Spinal cord (tissue), 10 donors: Measurements from ENCODE around the gene GOT2. TPM values are rescaled to one million over a fixed set of nuclear protein-coding genes. Genes with fewer than 3 reads are reported as not detected.
"Not testable (repeated sequence)": the region's sequence is repeated elsewhere in the genome, so short reads cannot be mapped to it uniquely, and the experiment has no call there.

ENCODE experiments used
- DNase-seq, 6 donors: peaks; one replicate each; pipeline versions ENCODE4 v3.0.0 to v3.0.0-alpha.2; 2013 to 2015; ENCODE audit warnings: low spot score in 6 of 6, low read depth in 4 of 6
- H3K27ac ChIP-seq: one replicate; pipeline ENCODE4 v1.5.1; 2013; ENCODE audit warnings: low read depth, low read length, control low read depth
- H3K27me3 ChIP-seq: one replicate; pipeline ENCODE4 v1.6.1; 2013; ENCODE audit warnings: low read length; ENCODE audit not compliant: control insufficient read depth, insufficient read depth
- H3K36me3 ChIP-seq: one replicate; pipeline ENCODE4 v1.6.1; 2013; ENCODE audit warnings: low read length; ENCODE audit not compliant: control insufficient read depth, insufficient read depth
- H3K4me1 ChIP-seq: one replicate; pipeline ENCODE4 v1.6.1; 2013; ENCODE audit warnings: low read length; ENCODE audit not compliant: control insufficient read depth, insufficient read depth
- H3K4me3 ChIP-seq: one replicate; pipeline ENCODE4 v1.5.1; 2013; ENCODE audit warnings: low read depth, low read length, control low read depth
- H3K9me3 ChIP-seq: one replicate; pipeline ENCODE4 v1.6.1; 2013; ENCODE audit warnings: low read length; ENCODE audit not compliant: control insufficient read depth, insufficient read depth
- WGBS: methylation state at CpG from one replicate; pipeline ENCODE4 v1.1.5; 2013; ENCODE audit warnings: missing lambda C conversion rate; ENCODE audit not compliant: insufficient coverage; 5-methylcytosine and 5-hydroxymethylcytosine counted together
- long read RNA-seq, 4 donors: transcript quantifications; one replicate each; lab custom pipeline, GENCODE V29; 2026
- polyA plus RNA-seq, 2 donors: library from polyadenylated mRNA; unstranded; fragments of 120-200 nt; gene quantifications; one replicate each; pipeline ENCODE4 v1.2.1, GENCODE V29; 2013; ENCODE audit not compliant: insufficient read length in 2 of 2
- total RNA-seq, 2 donors: library from RNA; depleted of rRNA in 1 of 2; stranded (reverse); fragments of 120-200 nt in 1 of 2; fragments of >200 nt in 1 of 2; gene quantifications; one replicate each; pipeline versions ENCODE4 v1.2.3 to v1.2.4, GENCODE V29; 2013 to 2014
- donor health status: healthy.

Gene GOT2
- total RNA-seq (10 to 100 TPM; 58.1 to 88.6 TPM), polyA plus RNA-seq (100 to 1,000 TPM; 127 to 135 TPM)
- long read RNA-seq, donor 1, transcript GOT2-201 (10 exons, 2,462 nt): major isoform, 36 of 37 reads
- long read RNA-seq, donor 1, partial matches to known transcripts: 0 of 37 reads
- long read RNA-seq, donor 1, other reads (novel, unspliced or antisense): 0 of 37 reads
- long read RNA-seq, donor 2, transcript GOT2-201 (10 exons, 2,462 nt): major isoform, 8 of 21 reads
- long read RNA-seq, donor 2, partial matches to known transcripts: 13 of 21 reads
- long read RNA-seq, donor 2, other reads (novel, unspliced or antisense): 0 of 21 reads
- long read RNA-seq, donor 3, transcript GOT2-201 (10 exons, 2,462 nt): major isoform, 12 of 19 reads
- long read RNA-seq, donor 3, partial matches to known transcripts: 5 of 19 reads
- long read RNA-seq, donor 3, other reads (novel, unspliced or antisense): 0 of 19 reads
- long read RNA-seq, donor 4, transcript GOT2-201 (10 exons, 2,462 nt): major isoform, 15 of 16 reads
- long read RNA-seq, donor 4, partial matches to known transcripts: 0 of 16 reads
- long read RNA-seq, donor 4, other reads (novel, unspliced or antisense): 0 of 16 reads

GRCh38 chr16:58733671-58734458 is at the start of gene GOT2:
TSS of gene GOT2 (minus strand) at chr16:58734316. CDS start at chr16:58734228, 88 bp downstream.
- Histone ChIP-seq H3K36me3 (no peaks in the 10 kb centered on the region), H3K27ac (peak within 1 kb of the TSS; percentile 47), H3K4me3 (peak within 1 kb of the TSS; percentile 74), H3K27me3 (no peaks in the 10 kb centered on the region), H3K9me3 (no peaks in the 10 kb centered on the region), H3K4me1 (peaks cover 14% of the 10 kb centered on the region)
- under 1% methylated on average over 68 of the region's 68 CpGs for WGBS
- DNase-seq: peak; percentile 53 to 94 (median 71)

GRCh38 chr16:58779291-58779690 is 45.2 kb upstream of the GOT2 start:
- H3K27ac ChIP-seq, H3K9me3 ChIP-seq, DNase-seq, H3K4me3 ChIP-seq, H3K36me3 ChIP-seq, H3K4me1 ChIP-seq, H3K27me3 ChIP-seq: not testable (repeated sequence)
- no CpG with 5 or more reads among the region's 1 CpG for WGBS

- Histone ChIP-seq H3K4me3 (no peak overlapping the region), H3K36me3 (no peaks in the 10 kb centered on the region), H3K4me1 (no peaks in the 10 kb centered on the region), H3K27me3 (no peaks in the 10 kb centered on the region), H3K9me3 (no peaks in the 10 kb centered on the region), H3K27ac (no peak overlapping the region)
- no peak for DNase-seq
Observed at GRCh38 chr16:58773870-58774269, 39.8 kb upstream of the GOT2 start.

GRCh38 chr16:58768145-58768544 is 34.0 kb upstream of the GOT2 start:
- no peaks in the 10 kb centered on the region for H3K27me3 ChIP-seq
- H3K4me3 ChIP-seq: no peak overlapping the region
- 90% methylated on average over 2 of the region's 2 CpGs for WGBS
- no peak for DNase-seq
- no peaks in the 10 kb centered on the region for H3K36me3 ChIP-seq
- H3K4me1 ChIP-seq: no peaks in the 10 kb centered on the region
- H3K9me3 ChIP-seq: no peaks in the 10 kb centered on the region
- H3K27ac ChIP-seq: no peak overlapping the region

GRCh38 chr16:58767581-58767980 is 33.5 kb upstream of the GOT2 start:
- H3K9me3 ChIP-seq: no peaks in the 10 kb centered on the region
- 100% methylated on average over 1 of the region's 2 CpGs for WGBS
- no peaks in the 10 kb centered on the region for H3K27me3 ChIP-seq
- no peak overlapping the region for H3K4me3 ChIP-seq
- H3K4me1 ChIP-seq: no peaks in the 10 kb centered on the region
- peak in 1 of 6 donors; percentile 66 for DNase-seq
- H3K36me3 ChIP-seq: no peaks in the 10 kb centered on the region
- H3K27ac ChIP-seq: no peak overlapping the region

- no peak overlapping the region for H3K27ac ChIP-seq
- no peak for DNase-seq
- WGBS: 70% methylated on average over 2 of the region's 7 CpGs
Observed at GRCh38 chr16:58756650-58757332, 22.7 kb upstream of the GOT2 start.

GRCh38 chr16:58755989-58756649 is 22.0 kb upstream of the GOT2 start:
- Histone ChIP-seq H3K4me3 (no peak overlapping the region), H3K27ac (no peak overlapping the region), H3K9me3 (peaks cover 2% of the 10 kb centered on the region), H3K36me3 (no peaks in the 10 kb centered on the region), H3K27me3 (no peaks in the 10 kb centered on the region), H3K4me1 (no peaks in the 10 kb centered on the region)
- WGBS: 43% methylated on average over 15 of the region's 17 CpGs
- DNase-seq: peak; percentile 24 to 96 (median 69)

More at GRCh38 chr16:58756650-58757332, 22.7 kb upstream of the GOT2 start:
- Histone ChIP-seq H3K36me3 (no peaks in the 10 kb centered on the region), H3K4me1 (no peaks in the 10 kb centered on the region), H3K4me3 (no peak overlapping the region), H3K9me3 (peaks cover 2% of the 10 kb centered on the region), H3K27me3 (no peaks in the 10 kb centered on the region)

- Histone ChIP-seq H3K4me3 (no peak overlapping the region), H3K9me3 (peaks cover 2% of the 10 kb centered on the region)
Observed at GRCh38 chr16:58753711-58754134, 19.6 kb upstream of the GOT2 start.

GRCh38 chr16:58744497-58744896 is 10.4 kb upstream of the GOT2 start:
- no peak overlapping the region for H3K27ac ChIP-seq
- H3K4me1 ChIP-seq: no peaks in the 10 kb centered on the region
- H3K27me3 ChIP-seq: no peaks in the 10 kb centered on the region
- no peaks in the 10 kb centered on the region for H3K9me3 ChIP-seq
- H3K36me3 ChIP-seq: no peaks in the 10 kb centered on the region
- DNase-seq: no peak
- no peak overlapping the region for H3K4me3 ChIP-seq
- 71% methylated on average over 3 of the region's 7 CpGs for WGBS

More at GRCh38 chr16:58753711-58754134, 19.6 kb upstream of the GOT2 start:
- DNase-seq: no peak
- no peaks in the 10 kb centered on the region for H3K36me3 ChIP-seq
- no peaks in the 10 kb centered on the region for H3K27me3 ChIP-seq
- H3K27ac ChIP-seq: no peak overlapping the region
- H3K4me1 ChIP-seq: no peaks in the 10 kb centered on the region
- 89% methylated on average over 9 of the region's 9 CpGs for WGBS
